HEK293 (cell line): ENCODE data around the gene AKIRIN2.

ENCODE experiments used
- ZFP37 ChIP-seq: fragments of 450-650 bp; formaldehyde crosslinking; IDR thresholded peaks from 2 replicates; pipeline ENCODE4 v1.5.1; 2016; ENCODE audit warnings: missing biosample characterization, missing genetic modification characterization
- ZNF112 ChIP-seq: fragments of 450-650 bp; formaldehyde crosslinking; IDR thresholded peaks from 2 replicates; pipeline ENCODE4 v1.5.0; 2017; ENCODE audit warnings: missing biosample characterization, missing genetic modification characterization
- ZNF2 ChIP-seq: fragments of 450-650 bp; formaldehyde crosslinking; IDR thresholded peaks from 2 replicates; pipeline ENCODE4 v1.5.1; 2016; ENCODE audit warnings: missing biosample characterization, missing genetic modification characterization
- ZNF707 ChIP-seq: fragments of 450-650 bp; formaldehyde crosslinking; IDR thresholded peaks from 2 replicates; pipeline ENCODE4 v1.5.1; 2016; ENCODE audit warnings: missing biosample characterization, missing genetic modification characterization
- ZNF76 ChIP-seq: fragments of 450-650 bp; formaldehyde crosslinking; IDR thresholded peaks from 2 replicates; pipeline ENCODE4; 2016; ENCODE audit warnings: low read depth, missing biosample characterization, missing genetic modification characterization, borderline replicate concordance
- ZSCAN23 ChIP-seq: fragments of 450-650 bp; formaldehyde crosslinking; IDR thresholded peaks from 2 replicates; pipeline ENCODE4 v1.5.1; 2016; ENCODE audit warnings: missing biosample characterization, missing genetic modification characterization
- TF ChIP-seq, protein P1 (sequence below): fragments of 450-650 bp; formaldehyde crosslinking; IDR thresholded peaks from 2 replicates; pipeline ENCODE4 v1.5.1; 2016; ENCODE audit warnings: missing biosample characterization, missing genetic modification characterization

DNA sequence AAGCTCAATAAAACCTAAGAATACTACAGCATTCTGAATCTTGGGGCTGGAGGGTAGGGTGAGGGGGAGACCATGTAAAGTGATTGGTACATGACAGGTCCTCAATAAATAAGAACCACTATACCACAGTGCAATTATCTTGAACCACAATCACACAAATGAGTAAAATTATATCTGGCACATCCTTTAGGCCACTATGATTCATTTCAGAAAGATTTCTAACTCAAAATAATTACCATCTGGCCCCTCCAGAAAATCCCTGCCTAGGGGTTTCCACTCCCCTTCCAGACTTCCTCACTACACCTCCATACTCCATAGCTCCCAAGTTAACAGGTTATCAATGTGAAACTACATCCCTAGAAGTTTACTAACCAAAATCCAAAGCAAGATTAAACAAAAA, 19.7 kb downstream of the AKIRIN2 start:
- TF ChIP-seq ZNF707: no peak
- TF ChIP-seq, protein P1, sequence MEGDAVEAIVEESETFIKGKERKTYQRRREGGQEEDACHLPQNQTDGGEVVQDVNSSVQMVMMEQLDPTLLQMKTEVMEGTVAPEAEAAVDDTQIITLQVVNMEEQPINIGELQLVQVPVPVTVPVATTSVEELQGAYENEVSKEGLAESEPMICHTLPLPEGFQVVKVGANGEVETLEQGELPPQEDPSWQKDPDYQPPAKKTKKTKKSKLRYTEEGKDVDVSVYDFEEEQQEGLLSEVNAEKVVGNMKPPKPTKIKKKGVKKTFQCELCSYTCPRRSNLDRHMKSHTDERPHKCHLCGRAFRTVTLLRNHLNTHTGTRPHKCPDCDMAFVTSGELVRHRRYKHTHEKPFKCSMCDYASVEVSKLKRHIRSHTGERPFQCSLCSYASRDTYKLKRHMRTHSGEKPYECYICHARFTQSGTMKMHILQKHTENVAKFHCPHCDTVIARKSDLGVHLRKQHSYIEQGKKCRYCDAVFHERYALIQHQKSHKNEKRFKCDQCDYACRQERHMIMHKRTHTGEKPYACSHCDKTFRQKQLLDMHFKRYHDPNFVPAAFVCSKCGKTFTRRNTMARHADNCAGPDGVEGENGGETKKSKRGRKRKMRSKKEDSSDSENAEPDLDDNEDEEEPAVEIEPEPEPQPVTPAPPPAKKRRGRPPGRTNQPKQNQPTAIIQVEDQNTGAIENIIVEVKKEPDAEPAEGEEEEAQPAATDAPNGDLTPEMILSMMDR: no peak
- no peak for TF ChIP-seq ZNF2 (tag by site-specific recombination)
- no peak for TF ChIP-seq ZNF76 (tag by site-specific recombination)
- no peak for TF ChIP-seq ZSCAN23
- no peak for TF ChIP-seq ZNF112 (tag by site-specific recombination)
- TF ChIP-seq ZFP37: no peak
